ENCODE measurements around the gene YWHAQ.

Gene YWHAQ

DNA sequence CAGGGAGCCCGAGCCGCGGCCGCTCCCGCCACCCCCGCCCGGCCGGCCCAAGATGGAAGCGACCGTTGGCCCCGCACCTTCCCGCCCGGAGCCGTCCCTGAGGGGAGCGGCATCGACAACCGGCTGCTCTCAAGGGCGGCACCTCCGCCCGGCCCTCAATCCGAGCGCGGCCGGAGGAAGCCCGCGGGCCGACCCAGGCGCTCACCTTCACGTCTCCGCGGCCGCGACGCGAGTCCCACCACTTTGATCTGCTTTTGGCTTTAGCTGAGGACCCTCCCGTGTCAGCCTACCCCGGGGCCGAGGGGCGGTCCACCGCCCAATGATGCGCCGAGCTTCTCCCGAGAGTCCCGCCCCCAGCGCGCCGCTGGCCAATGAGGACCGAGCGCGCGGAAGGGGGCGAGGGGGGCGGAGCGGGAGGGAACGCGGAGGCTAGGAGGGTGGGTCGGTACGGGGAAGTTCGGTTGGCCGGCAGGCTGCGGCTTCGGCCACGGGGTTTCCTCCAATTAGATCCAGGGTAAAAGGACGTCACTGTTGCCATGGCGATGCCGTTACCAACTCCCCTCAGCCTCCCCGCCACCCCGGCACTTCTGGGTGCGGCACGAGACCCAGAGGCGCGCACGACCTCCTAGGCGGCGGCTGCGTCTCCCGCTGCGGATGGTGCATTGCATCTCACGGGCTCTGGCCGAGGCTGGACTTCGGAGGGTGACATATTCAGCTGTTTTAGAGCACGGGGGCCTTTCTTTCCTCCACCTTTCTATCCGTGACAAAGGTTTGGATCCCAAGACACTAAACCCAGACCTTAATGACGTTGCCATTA, at the start of gene YWHAQ:
TSS of gene YWHAQ (minus strand) at position 262 of the 817 bp plus-strand sequence. CDS start 545 bp downstream, outside the sequence.
- Mint-ChIP-seq H3K4me1 (peaks cover 46% of the 10 kb centered on the region), H3K36me3 (peaks cover 13% of the 10 kb centered on the region)

GRCh38 chr2:9680082-9680481, 49.3 kb upstream of the YWHAQ start:
- no peak overlapping the region for H3K4me3 Mint-ChIP-seq
- H3K36me3 Mint-ChIP-seq = no peaks in the 10 kb centered on the region
- H3K27ac Mint-ChIP-seq = no peak overlapping the region
- H3K9me3 Mint-ChIP-seq = no peaks in the 10 kb centered on the region
- H3K27me3 Mint-ChIP-seq = no peaks in the 10 kb centered on the region
- peaks cover 3% of the 10 kb centered on the region for H3K4me1 Mint-ChIP-seq

More for the DNA sequence above, at the start of gene YWHAQ:
- H3K4me3 Mint-ChIP-seq = peak within 1 kb of the TSS; percentile 98
- H3K9me3 Mint-ChIP-seq = no peaks in the 10 kb centered on the region
- H3K27ac Mint-ChIP-seq = peak within 1 kb of the TSS; percentile 96
- H3K27me3 Mint-ChIP-seq = no peaks in the 10 kb centered on the region

- Mint-ChIP-seq H3K36me3 (no peaks in the 10 kb centered on the region), H3K4me3 (no peak overlapping the region), H3K27ac (no peak overlapping the region), H3K4me1 (peaks cover 3% of the 10 kb centered on the region), H3K27me3 (no peaks in the 10 kb centered on the region), H3K9me3 (no peaks in the 10 kb centered on the region)
Measured at GRCh38 chr2:9679218-9679617, 48.4 kb upstream of the YWHAQ start.

GRCh38 chr2:9678544-9678943, 47.7 kb upstream of the YWHAQ start:
- Mint-ChIP-seq H3K4me3 (no peak overlapping the region), H3K27ac (no peak overlapping the region)

GRCh38 chr2:9675415-9676351, 44.9 kb upstream of the YWHAQ start:
- Mint-ChIP-seq H3K4me1 (no peaks in the 10 kb centered on the region), H3K4me3 (no peak overlapping the region), H3K27me3 (no peaks in the 10 kb centered on the region), H3K27ac (peak overlapping the region; percentile 5), H3K36me3 (no peaks in the 10 kb centered on the region), H3K9me3 (no peaks in the 10 kb centered on the region)

More at GRCh38 chr2:9678544-9678943, 47.7 kb upstream of the YWHAQ start:
- Mint-ChIP-seq H3K27me3 (no peaks in the 10 kb centered on the region), H3K36me3 (no peaks in the 10 kb centered on the region), H3K4me1 (peaks cover 3% of the 10 kb centered on the region), H3K9me3 (no peaks in the 10 kb centered on the region)

- Mint-ChIP-seq H3K9me3 (no peaks in the 10 kb centered on the region), H3K4me3 (no peak overlapping the region), H3K27me3 (no peaks in the 10 kb centered on the region), H3K4me1 (no peaks in the 10 kb centered on the region), H3K27ac (no peak overlapping the region), H3K36me3 (no peaks in the 10 kb centered on the region)
Measured at GRCh38 chr2:9674891-9675414, 44.2 kb upstream of the YWHAQ start.

- no peaks in the 10 kb centered on the region for H3K4me1 Mint-ChIP-seq
- H3K9me3 Mint-ChIP-seq = no peaks in the 10 kb centered on the region
- H3K4me3 Mint-ChIP-seq = no peak overlapping the region
- no peaks in the 10 kb centered on the region for H3K27me3 Mint-ChIP-seq
- H3K36me3 Mint-ChIP-seq = no peaks in the 10 kb centered on the region
- H3K27ac Mint-ChIP-seq = no peak overlapping the region
Measured at GRCh38 chr2:9673914-9674481, 43.2 kb upstream of the YWHAQ start.

DNA sequence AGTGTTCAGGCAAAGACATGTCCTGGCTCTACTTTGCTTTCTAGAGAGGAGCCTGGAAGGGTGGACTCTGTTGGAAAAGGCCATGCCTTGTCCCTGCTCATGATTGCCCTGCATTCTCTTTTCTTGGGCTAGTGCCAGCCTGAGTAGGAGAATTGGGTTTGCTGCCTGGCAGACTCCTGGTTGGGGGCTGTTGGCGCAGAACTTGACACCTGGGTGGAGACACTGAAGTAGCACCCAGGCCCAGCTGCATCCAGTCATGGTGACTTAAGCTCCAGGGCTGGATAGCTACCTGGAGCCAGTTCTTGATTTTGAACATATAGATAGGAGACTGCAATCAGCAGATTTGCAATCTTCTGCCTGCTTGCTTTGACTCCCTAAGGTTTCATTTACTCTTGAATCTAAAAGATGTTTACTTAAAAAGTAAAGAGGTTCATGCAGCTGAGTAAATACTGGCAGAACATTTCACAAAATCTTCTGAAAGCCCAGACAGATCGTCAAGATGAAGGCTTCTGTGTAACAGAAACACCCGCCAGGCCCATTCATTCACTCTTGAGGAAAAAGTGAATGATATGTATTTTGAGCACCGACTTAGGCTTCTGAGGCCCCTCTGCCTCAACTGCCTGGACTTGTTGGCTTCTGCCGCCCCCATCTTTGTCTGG, 38.0 kb upstream of the YWHAQ start:
- no peak overlapping the region for H3K27ac Mint-ChIP-seq

DNA sequence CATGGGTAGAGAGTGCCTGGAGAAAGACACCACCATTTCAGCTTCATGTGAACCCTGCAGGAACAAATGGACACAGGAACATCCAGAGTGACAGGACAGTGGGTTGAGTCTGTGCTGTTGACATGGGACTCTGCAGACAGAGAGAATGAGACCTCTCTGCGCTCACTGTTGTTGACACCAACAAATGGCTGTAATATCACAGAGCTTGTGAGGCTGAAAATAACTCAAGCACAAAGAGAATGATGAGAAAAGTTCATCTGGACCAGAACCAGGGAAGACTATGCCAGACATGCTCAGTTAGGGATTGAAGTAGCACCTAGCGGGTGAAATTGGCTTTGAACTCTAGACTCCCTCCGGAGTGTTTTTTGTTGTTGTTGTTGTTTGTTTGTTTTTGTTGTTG, 37.0 kb upstream of the YWHAQ start:
- Mint-ChIP-seq H3K4me1 (no peaks in the 10 kb centered on the region), H3K4me3 (no peak overlapping the region), H3K9me3 (no peaks in the 10 kb centered on the region), H3K27me3 (no peaks in the 10 kb centered on the region), H3K36me3 (no peaks in the 10 kb centered on the region), H3K27ac (no peak overlapping the region)

More for the DNA sequence above, 38.0 kb upstream of the YWHAQ start:
- no peaks in the 10 kb centered on the region for H3K9me3 Mint-ChIP-seq
- H3K4me1 Mint-ChIP-seq = no peaks in the 10 kb centered on the region
- no peaks in the 10 kb centered on the region for H3K36me3 Mint-ChIP-seq
- no peaks in the 10 kb centered on the region for H3K27me3 Mint-ChIP-seq
- H3K4me3 Mint-ChIP-seq = no peak overlapping the region

DNA sequence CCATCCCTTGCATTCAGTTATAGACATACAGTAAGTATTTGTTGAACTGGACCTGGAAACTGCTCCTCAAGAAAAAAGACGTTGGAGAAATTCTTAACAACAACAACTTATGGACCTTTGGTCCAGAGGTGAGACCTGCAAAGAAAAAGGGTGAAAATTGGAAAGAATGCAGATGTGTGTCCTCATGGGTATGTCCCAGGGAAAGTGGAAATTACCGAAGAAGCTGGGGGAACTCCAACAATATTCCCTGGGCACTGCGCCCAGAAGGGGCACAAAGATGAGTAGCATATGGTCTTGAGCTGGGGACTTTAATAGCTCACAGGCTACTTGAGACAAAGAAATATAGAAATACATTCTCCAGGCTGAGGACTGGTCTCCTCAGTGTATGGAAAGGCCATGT, 35.5 kb upstream of the YWHAQ start:
- Mint-ChIP-seq H3K27me3 (no peaks in the 10 kb centered on the region), H3K4me1 (no peaks in the 10 kb centered on the region), H3K9me3 (no peaks in the 10 kb centered on the region), H3K4me3 (no peak overlapping the region), H3K36me3 (no peaks in the 10 kb centered on the region), H3K27ac (no peak overlapping the region)

DNA sequence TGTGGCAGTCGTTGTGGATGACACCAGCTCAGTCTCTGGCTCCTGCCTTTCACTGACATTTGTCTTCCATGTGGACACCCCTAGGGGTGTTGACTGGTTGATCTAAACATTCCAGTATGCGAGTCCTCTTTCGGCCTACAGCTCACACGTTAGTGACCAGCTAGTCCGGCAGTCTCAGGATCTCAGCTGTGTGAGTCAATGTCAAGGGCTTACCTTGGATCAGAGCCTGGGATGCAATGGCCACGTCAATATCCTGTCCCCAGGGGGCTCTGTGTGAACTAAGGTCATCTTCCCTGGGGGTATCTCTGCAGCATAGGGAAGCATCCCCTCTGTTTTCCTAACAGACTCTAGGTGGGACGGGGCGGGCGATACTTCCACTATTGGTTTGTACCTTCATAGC, 35.1 kb upstream of the YWHAQ start:
- H3K9me3 Mint-ChIP-seq = no peaks in the 10 kb centered on the region
- H3K4me1 Mint-ChIP-seq = no peaks in the 10 kb centered on the region
- no peak overlapping the region for H3K4me3 Mint-ChIP-seq
- H3K27ac Mint-ChIP-seq = no peak overlapping the region
- H3K36me3 Mint-ChIP-seq = no peaks in the 10 kb centered on the region
- H3K27me3 Mint-ChIP-seq = no peaks in the 10 kb centered on the region

GRCh38 chr2:9664365-9664764, 33.6 kb upstream of the YWHAQ start:
- H3K4me3 Mint-ChIP-seq = no peak overlapping the region
- H3K4me1 Mint-ChIP-seq = no peaks in the 10 kb centered on the region
- H3K36me3 Mint-ChIP-seq = no peaks in the 10 kb centered on the region
- H3K27me3 Mint-ChIP-seq = no peaks in the 10 kb centered on the region
- H3K27ac Mint-ChIP-seq = no peak overlapping the region
- H3K9me3 Mint-ChIP-seq = no peaks in the 10 kb centered on the region

- no peak overlapping the region for H3K4me3 Mint-ChIP-seq
- H3K27ac Mint-ChIP-seq = no peak overlapping the region
Measured at GRCh38 chr2:9663008-9663879, 32.4 kb upstream of the YWHAQ start.

DNA sequence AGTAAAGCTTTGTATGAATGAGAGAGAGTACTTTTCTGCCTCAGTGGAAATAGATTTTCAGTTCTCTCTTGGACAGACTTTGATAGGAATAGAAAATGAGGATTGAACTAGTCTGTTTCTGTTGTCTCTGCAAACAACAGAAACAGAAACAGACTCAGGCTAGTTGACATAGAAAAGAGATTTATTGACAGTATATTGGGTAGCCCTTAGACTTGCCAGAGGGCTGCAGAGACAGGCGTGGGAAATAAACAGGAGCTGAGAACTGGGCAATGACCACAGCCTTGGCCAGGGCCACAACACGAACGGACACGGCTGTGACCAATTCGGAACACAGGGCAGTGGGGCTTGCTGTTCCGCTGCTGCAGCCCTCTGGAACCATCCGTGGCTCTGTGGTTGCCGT, 30.5 kb upstream of the YWHAQ start:
- no peaks in the 10 kb centered on the region for H3K27me3 Mint-ChIP-seq
- H3K9me3 Mint-ChIP-seq = no peaks in the 10 kb centered on the region

More at GRCh38 chr2:9663008-9663879, 32.4 kb upstream of the YWHAQ start:
- Mint-ChIP-seq H3K36me3 (no peaks in the 10 kb centered on the region), H3K9me3 (no peaks in the 10 kb centered on the region), H3K4me1 (no peaks in the 10 kb centered on the region), H3K27me3 (no peaks in the 10 kb centered on the region)

More for the DNA sequence above, 30.5 kb upstream of the YWHAQ start:
- H3K27ac Mint-ChIP-seq = no peak overlapping the region
- H3K36me3 Mint-ChIP-seq = no peaks in the 10 kb centered on the region
- H3K4me1 Mint-ChIP-seq = peaks cover 3% of the 10 kb centered on the region
- H3K4me3 Mint-ChIP-seq = no peak overlapping the region

Data from activated naive CD4-positive, alpha-beta T cell treated with anti-CD3 and anti-CD28 coated beads, Interleukin-2, amount 50 U/mL, for 24 hours (primary cell).